ENCODE measurements around the gene ATP6V1B1.

DNA sequence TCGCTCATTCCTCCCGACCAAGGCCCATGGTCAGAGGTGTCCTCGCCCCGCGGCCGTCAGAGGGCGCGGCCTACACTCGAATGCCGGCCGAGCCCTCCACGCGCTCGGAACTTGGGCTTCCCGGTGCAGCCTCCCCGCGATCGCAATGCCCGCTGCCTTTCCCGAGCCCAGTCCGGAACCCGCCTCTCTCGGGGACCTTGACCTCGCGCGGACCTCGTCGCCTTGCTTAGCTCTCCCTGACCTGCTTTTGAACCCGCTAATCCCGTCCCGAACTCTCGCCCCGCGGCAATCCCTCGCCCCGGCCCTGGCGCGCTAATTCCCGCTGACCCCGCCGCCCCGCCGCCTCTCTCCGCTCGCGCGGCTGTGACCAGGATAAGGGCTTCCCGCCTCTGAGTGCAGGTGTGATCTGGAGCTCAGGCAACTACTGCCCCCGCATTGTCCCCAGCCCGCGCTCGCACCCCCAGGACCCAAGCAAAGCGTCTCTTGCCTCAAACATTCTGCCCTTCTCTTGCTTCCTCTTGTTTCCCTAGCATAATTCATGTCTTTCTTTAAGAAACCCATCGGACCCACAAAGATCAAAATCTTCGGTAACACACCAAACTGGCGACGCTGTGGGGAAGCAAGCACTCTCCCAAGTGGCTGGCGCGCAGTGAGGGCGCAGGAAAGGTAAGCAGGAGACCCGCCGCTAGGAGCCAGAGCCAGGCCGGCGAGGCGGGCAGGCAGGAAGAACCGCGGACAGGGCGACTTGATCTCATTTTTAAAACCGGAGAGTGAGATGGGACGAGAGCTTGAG lies 46.6 kb upstream of the ATP6V1B1 start:
- TF ChIP-seq, protein P1, sequence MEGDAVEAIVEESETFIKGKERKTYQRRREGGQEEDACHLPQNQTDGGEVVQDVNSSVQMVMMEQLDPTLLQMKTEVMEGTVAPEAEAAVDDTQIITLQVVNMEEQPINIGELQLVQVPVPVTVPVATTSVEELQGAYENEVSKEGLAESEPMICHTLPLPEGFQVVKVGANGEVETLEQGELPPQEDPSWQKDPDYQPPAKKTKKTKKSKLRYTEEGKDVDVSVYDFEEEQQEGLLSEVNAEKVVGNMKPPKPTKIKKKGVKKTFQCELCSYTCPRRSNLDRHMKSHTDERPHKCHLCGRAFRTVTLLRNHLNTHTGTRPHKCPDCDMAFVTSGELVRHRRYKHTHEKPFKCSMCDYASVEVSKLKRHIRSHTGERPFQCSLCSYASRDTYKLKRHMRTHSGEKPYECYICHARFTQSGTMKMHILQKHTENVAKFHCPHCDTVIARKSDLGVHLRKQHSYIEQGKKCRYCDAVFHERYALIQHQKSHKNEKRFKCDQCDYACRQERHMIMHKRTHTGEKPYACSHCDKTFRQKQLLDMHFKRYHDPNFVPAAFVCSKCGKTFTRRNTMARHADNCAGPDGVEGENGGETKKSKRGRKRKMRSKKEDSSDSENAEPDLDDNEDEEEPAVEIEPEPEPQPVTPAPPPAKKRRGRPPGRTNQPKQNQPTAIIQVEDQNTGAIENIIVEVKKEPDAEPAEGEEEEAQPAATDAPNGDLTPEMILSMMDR (conservative IDR thresholded peaks at IDR 0.05; ENCODE audit: low read depth, low read length), result no peak
- no peak for TF ChIP-seq MXI1 (IDR thresholded peaks at IDR 0.05; ENCODE audit: borderline replicate concordance, low read depth, low read length)

All from IMR-90 (cell line).